ENCODE results near the gene DNAJC1.
A peak's percentile ranks its signal among the peaks of the same experiment; 100 is the strongest.

Gene DNAJC1

GRCh38 chr10:21954690-21955089, 48.8 kb downstream of the DNAJC1 start:
- no peak for DNase-seq

DNA sequence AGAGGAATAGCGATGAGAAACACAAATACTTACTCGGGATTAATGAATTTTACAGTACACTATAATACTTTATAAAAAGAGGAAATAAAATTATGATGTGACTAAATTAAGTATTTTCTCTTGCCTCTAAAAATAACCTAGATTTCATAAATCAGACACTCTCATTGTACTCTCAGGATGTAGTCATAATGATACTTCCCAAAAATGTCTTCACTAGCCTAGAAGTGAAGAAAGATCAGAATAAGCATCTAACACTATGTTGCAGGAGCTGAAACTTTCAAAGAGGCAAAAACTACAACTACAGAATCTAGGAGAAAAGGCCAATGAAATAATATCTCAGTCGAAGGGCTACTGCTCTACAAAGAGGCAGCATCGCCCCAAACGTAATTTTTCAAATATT, 49.4 kb downstream of the DNAJC1 start:
- no peak for DNase-seq

- peak; percentile 15 for DNase-seq
These were observed 49.9 kb downstream of the DNAJC1 start for GRCh38 chr10:21953585-21954057.

DNA sequence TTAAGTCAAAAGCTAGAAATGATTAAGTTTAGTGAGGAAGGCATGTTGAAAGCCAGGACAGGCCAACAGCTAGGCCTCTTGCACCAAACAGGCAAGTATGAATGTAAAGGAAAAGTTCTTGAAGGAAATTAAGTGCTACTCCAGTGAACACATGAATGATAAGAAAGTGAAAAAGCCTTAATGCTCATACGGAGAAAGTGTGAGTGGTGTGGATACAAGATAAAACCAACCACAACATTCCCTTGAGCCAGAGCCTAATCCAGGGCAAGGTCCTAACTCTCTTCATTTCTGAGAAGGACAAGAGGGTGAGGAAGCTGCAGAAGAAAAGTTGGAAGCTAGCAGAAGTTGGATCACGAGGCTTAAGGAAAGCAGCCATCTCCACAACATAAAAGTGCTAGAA, 53.0 kb downstream of the DNAJC1 start:
- DNase-seq = no peak

GRCh38 chr10:21946946-21947345, 56.6 kb downstream of the DNAJC1 start:
- no peak for DNase-seq

DNA sequence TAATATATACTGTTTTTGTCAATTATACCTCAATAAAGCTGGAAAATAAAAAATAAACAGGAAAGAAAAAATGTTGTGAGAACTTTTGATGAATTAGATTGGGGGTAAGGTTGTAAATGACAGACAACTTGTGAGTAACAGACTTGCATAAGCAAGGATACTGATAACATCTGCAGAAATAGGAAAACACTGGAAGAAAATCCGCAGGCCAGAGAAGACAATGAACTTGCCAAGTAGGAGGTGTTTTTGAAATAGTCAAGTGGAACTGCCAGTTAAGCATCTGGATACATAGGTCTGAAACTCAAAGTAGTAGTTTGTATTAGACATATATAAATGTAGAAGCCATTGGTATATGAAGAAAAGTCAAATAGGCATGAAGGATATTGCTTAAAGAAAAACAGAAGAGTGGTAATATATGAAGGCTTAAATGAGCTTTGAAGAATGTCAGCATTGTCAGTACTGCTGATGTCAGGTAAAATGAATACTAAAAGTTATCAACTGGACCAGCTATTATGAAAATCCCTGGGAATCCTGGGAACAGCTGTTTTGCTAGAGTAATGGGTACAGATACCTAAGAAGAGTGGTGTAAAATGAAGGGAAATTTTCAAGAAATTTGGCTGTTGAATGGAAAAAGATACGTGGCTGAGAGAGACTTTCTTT, 58.7 kb downstream of the DNAJC1 start:
- no peak for DNase-seq

DNA sequence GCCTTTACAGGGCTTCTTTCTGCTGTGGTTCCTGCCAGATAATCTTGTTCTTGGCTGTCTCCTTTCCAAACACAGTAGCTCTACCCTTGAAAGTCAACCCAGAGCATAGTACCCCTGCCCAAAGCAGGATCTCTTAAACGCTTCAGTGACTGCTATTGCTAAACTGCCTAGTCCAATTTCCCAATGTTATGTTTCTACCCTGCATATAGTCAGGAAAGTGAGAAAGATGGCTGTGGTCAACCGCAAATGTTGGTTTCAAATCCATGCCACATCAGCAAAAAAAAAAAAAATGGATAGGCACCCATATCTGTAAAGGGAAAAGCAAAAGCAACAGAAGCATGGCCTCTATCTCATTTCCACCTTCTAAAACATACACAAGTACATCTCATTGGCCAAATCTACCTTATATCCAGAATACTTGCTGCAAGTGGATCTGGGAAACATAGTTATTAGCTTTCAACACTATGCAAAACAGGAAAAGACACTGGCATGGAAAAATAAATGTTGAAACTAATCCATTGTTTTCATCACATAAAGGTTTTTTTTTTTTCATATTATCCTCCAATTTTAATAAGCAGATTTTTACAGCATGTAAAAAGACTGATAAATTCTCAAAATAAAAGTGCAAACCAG, 59.8 kb downstream of the DNAJC1 start:
- no peak for DNase-seq

- DNase-seq = no peak
These were observed 68.0 kb downstream of the DNAJC1 start for GRCh38 chr10:21935439-21936023.

DNA sequence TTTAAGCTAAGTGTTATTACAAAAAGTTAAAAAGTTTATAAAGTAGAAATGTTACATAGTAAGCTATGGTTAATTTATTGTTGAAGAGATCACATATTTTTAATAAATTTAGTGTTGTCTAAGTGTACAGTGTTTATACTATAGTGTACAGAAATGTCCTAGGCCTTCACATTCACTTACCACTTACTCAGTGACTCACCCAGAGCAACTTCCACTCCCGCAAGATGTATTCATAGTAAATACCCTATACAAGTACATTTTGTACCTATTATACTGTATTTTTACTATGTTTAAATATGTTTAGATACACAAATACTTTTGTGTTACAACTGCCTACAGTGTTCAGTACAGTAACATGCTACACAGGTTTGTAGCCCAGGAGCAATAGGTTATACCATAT, 69.2 kb downstream of the DNAJC1 start:
- no peak for DNase-seq

DNA sequence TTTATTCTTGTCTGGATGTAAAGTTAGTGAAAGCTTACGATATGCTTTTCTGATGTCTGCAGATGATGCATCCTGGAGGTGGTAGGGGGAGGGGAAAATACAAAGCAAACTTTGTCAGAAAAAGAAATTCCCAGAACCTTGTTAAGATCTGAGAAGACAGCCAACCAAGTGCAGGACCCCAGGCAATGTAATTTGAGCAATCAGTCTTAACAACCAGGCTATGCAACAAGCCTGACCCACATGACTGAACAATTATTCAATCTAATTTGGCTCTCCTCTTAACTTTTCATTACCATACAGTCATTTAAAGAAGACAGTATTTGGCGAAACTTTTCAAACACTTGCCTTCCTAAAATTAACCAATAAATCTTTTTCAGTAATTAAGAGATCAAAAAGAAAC, 74.5 kb downstream of the DNAJC1 start:
- no peak for DNase-seq

- no peak for DNase-seq
These were observed 75.7 kb downstream of the DNAJC1 start for GRCh38 chr10:21927631-21928353.

GRCh38 chr10:21926949-21927348, 76.6 kb downstream of the DNAJC1 start:
- no peak for DNase-seq

DNA sequence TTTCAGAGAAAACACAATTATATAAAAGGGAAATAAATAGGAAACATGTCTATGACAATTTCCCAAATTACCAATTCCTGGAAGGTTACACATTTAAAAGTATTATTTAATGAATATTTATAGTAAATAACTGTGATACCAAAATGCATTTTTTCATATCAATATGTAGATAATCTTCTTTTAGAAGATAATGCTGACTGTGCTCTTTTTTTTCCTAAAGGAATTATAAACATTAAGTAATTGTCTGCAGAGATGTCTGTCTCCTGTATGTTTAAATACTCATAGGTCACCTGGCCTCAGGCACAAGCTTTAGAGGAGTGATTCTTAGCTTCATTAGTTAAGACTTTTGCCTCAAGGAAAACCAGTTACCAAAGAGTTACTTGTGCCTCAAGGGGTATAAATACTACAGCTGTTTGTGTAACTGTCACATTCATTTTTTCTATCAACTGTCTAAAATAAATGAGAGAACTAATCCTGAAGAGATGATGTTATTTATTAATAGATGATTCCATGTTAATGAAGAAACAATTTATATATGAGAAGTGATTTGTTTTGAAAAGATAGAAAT, 77.1 kb downstream of the DNAJC1 start:
- DNase-seq = no peak

DNA sequence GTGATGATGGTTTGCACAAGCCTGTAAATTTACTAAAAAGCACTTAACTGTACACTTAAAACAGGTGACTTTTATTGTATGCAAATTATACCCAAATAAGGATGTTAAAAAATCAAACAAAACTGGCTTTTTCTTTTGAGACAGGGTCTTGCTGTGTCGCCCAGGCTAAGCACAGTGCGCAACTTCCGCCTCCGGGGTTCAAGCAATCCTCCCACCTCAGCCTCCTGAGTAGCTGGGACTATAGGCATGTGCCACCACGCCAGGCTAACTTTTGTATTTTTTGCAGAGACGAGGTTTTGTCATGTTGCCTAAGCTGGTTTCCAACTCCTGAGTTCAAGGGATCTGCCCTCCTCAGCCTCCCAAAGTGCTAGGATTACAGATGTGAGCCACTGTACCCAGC, 77.7 kb downstream of the DNAJC1 start:
- DNase-seq = no peak

- no peak for DNase-seq
These were observed 79.0 kb downstream of the DNAJC1 start for GRCh38 chr10:21924511-21924910.

DNA sequence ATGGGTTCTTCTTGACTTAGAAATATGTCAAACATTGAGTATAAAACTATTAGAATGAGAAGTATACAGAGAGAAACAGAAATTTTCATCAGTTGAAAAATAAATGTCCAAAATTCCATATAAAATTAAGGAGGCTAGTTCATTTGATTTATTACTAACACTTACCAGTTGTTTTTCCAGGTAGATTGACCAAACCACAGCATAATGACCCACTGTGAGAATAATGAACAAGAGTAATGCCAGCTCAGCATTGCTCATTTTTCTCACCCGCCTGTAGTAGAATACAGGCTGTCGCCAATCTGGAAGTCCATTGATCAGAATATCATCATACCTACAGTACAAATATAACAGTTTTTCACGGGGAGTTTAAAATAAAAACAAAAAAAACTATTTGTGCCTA, 82.9 kb downstream of the DNAJC1 start:
- DNase-seq = no peak

- no peak for DNase-seq
These were observed 83.6 kb downstream of the DNAJC1 start for GRCh38 chr10:21919906-21920305.

GRCh38 chr10:21919117-21919516, 84.4 kb downstream of the DNAJC1 start:
- no peak for DNase-seq

DNA sequence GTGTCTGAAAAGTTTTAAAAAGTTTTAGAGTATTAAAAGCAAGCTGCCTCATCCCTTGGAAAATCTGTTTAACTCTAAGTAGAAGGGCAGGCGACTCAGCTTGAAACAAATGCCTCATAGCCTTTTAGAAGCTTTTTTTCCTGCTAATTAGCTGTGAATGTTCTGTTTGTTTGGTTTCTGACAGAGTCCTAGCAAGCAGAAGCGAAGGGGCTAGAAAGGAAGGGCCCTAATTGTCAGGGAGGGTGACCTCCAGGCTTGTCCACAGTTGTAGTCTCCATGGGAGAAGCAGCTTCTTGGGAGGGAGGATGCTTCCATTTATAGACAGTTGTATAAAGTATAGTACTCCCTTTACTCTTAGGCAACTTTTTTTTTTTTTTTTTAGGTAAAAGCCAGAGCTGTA, 90.9 kb downstream of the DNAJC1 start:
- no peak for DNase-seq

- DNase-seq = no peak
These were observed 92.7 kb downstream of the DNAJC1 start for GRCh38 chr10:21910798-21911197.

GRCh38 chr10:21907436-21907835, 96.1 kb downstream of the DNAJC1 start:
- no peak for DNase-seq

- DNase-seq = no peak
These were observed 98.6 kb downstream of the DNAJC1 start for GRCh38 chr10:21904930-21905329.

DNA sequence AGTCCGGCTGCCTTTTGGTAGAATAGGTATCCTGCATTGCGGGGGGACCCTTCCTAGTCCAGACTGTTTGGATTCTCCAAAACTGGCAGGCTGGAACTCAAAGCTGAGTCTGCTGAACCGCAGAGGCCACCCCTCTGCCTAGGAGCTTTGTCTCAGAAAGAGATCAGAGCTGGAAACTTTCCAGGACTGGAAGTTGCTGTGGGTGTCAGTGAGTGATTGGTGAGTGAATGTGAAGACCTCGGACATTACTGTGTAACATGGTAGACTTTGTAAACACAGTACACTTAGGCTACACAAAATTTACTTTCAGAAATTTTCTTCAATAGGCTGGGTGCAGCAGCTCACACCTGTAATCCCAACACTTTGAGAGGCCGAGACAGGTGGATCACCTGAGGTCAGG, 103.8 kb downstream of the DNAJC1 start:
- no peak for DNase-seq

DNA sequence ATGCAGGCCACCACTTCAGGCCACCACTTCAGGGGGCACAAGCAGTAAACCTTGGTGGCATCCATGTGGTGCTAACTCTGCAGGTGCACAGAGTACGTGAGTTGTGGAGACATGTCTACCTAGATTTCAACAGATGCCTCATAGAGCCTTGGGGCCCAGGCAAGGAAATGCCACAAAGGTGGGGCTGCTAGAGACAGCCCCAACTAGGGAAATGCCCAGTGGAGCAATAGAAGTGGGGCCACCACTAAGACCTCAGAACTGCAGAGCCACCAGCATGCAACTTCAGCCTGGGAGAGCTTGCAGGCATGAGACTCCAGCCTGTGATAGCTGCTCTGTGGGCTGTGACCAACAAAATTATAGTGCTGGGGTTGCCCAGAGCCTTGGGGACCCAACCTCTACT, 107.6 kb downstream of the DNAJC1 start:
- no peak for DNase-seq

All from 8988T (cell line).